Aorta (tissue), 5 donors: Measurements from ENCODE around the gene TM2D3. TPM values are rescaled to one million over a fixed set of nuclear protein-coding genes. Genes with fewer than 3 reads are reported as not detected.
"Not testable (repeated sequence)": the region's sequence is repeated elsewhere in the genome, so short reads cannot be mapped to it uniquely, and the experiment has no call there.

ENCODE experiments used
- ATAC-seq: fragments of 200-7000 bp; cut with Tn5 transposase; one replicate; pipeline ENCODE4 v1.9.1; 2022; ENCODE audit warnings: moderate library complexity; ENCODE audit not compliant: low FRiP score
- DNase-seq, 2 donors: peaks; one replicate each; pipeline ENCODE4 v3.0.0-alpha.2; 2020
- H3K27ac ChIP-seq, 2 donors: one replicate each; pipeline ENCODE4 v1.5.1; 2013; ENCODE audit warnings: low read length in 2 of 2, mild to moderate bottlenecking in 2 of 2, moderate library complexity in 2 of 2, control low read depth in 1 of 2, inconsistent platforms in 1 of 2, low read depth in 1 of 2
- H3K27me3 ChIP-seq, 2 donors: one replicate each; pipeline ENCODE4 v1.6.1; 2013; ENCODE audit warnings: control low read depth in 1 of 2, low read length in 1 of 2, mild to moderate bottlenecking in 1 of 2, moderate library complexity in 1 of 2; ENCODE audit not compliant: insufficient read depth in 2 of 2, control insufficient read depth in 1 of 2
- H3K36me3 ChIP-seq, 2 donors: one replicate each; pipeline ENCODE4 v1.6.1; 2013; ENCODE audit warnings: control low read depth in 1 of 2, low read length in 1 of 2, mild to moderate bottlenecking in 1 of 2; ENCODE audit not compliant: insufficient read depth in 2 of 2, control insufficient read depth in 1 of 2
- H3K4me1 ChIP-seq, 2 donors: one replicate each; pipeline ENCODE4 v1.6.1; 2013; ENCODE audit warnings: low read length in 2 of 2, control low read depth in 1 of 2, mild to moderate bottlenecking in 1 of 2, moderate library complexity in 1 of 2; ENCODE audit not compliant: insufficient read depth in 2 of 2, control insufficient read depth in 1 of 2
- H3K4me3 ChIP-seq, 2 donors: one replicate each; pipeline ENCODE4 v1.5.1; 2013; ENCODE audit warnings: low read length in 2 of 2, control low read depth in 1 of 2, mild to moderate bottlenecking in 1 of 2
- H3K9me3 ChIP-seq: one replicate; pipeline ENCODE4 v1.6.1; 2013; ENCODE audit warnings: mild to moderate bottlenecking, low read length; ENCODE audit not compliant: control insufficient read depth
- WGBS, 2 donors: extraction: QIAGEN DNeasy Blood & Tissue Kit; methylation state at CpG; one replicate each; pipeline ENCODE4 v1.1.7; 2013; 5-methylcytosine and 5-hydroxymethylcytosine counted together
- intact Hi-C, 2 donors: fragments of 100-400 bp; cut with DNase I; formaldehyde crosslinking; loops; one replicate each; pipeline versions ENCODE4 v1.14.2 to v1.15.0; 2022
- polyA plus RNA-seq, 2 donors: library from polyadenylated mRNA; stranded (reverse); fragments of 200-250 nt; gene quantifications; one replicate each; pipeline ENCODE4 v1.2.3, GENCODE V29; 2013
- total RNA-seq, 2 donors: library from RNA; stranded (reverse); fragmentation: NEBNext Ultra II Directional; extraction: Animal tissue kit (Norgen Biotek cat#: 25700); gene quantifications; one replicate each; pipeline ENCODE4 v1.2.1, GENCODE V29; 2021
- donor health status: healthy with polysubstance abuse.
- donor health status: Bipolar disorder and iron deficiency.
- donor health status: DM: no; HTN: no; CAD: no.
- donor health status: DM: no; HTN: no; CAD: no.
- donor health status: DM: yes; HTN: yes; CAD: no.

The TM2D3 gene
- total and polyA plus RNA-seq, 4 donors, result 26.8 to 64.1 (median 52.7) TPM

- ATAC-seq (no peak), DNase-seq (no peak)
- H3K27me3 ChIP-seq, result no peaks in the 10 kb centered on the region
- intact Hi-C loops, result no loop called here
- H3K4me1 ChIP-seq, result no peaks in the 10 kb centered on the region
- no peak overlapping the region for H3K4me3 ChIP-seq
- H3K9me3 ChIP-seq, result no peaks in the 10 kb centered on the region
- 84 to 88% methylated on average over 3 of the region's 3 CpGs for WGBS, 2 donors
- peaks cover 3 to 9% of the 10 kb centered on the region in 2 donors for H3K36me3 ChIP-seq
- H3K27ac ChIP-seq, result no peak overlapping the region
Measured at GRCh38 chr15:101637919-101638318, 14.3 kb downstream of the TM2D3 start.

- H3K27ac ChIP-seq, result no peak overlapping the region
- ATAC-seq, result no peak
- H3K4me3 ChIP-seq, result no peak overlapping the region
- intact Hi-C loops, result no loop called here
- no peaks in the 10 kb centered on the region for H3K9me3 ChIP-seq
- peaks cover 3 to 8% of the 10 kb centered on the region in 2 donors for H3K36me3 ChIP-seq
- no peaks in the 10 kb centered on the region for H3K27me3 ChIP-seq
- H3K4me1 ChIP-seq, result no peaks in the 10 kb centered on the region
- DNase-seq, result no peak
- WGBS, 2 donors, result 72 to 75% methylated on average over 6 of the region's 6 CpGs
Measured at GRCh38 chr15:101637516-101637915, 14.7 kb downstream of the TM2D3 start.

- H3K4me1 ChIP-seq, result no peaks in the 10 kb centered on the region
- no peak for ATAC-seq
- intact Hi-C loops, result no loop called here
- H3K27ac ChIP-seq, result no peak overlapping the region
- H3K27me3 ChIP-seq, result no peaks in the 10 kb centered on the region
- H3K36me3 ChIP-seq, result peaks cover 0 to 7% of the 10 kb centered on the region in 2 donors
- DNase-seq, result no peak
- H3K9me3 ChIP-seq, result no peaks in the 10 kb centered on the region
- H3K4me3 ChIP-seq, result no peak overlapping the region
- WGBS, 2 donors, result 84% methylated on average over 3 of the region's 3 CpGs
Measured at GRCh38 chr15:101637038-101637437, 15.1 kb downstream of the TM2D3 start.

GRCh38 chr15:101635944-101636727 is 16.0 kb downstream of the TM2D3 start:
- intact Hi-C loops, result no loop called here
- H3K4me3 ChIP-seq, result no peak overlapping the region
- ATAC-seq (no peak), DNase-seq (no peak)
- 77 to 78% methylated on average over 7 of the region's 7 CpGs for WGBS, 2 donors
- no peaks in the 10 kb centered on the region for H3K9me3 ChIP-seq
- no peaks in the 10 kb centered on the region for H3K4me1 ChIP-seq
- H3K27ac ChIP-seq, result no peak overlapping the region
- H3K36me3 ChIP-seq, result peaks cover 0 to 7% of the 10 kb centered on the region in 2 donors
- H3K27me3 ChIP-seq, result no peaks in the 10 kb centered on the region

GRCh38 chr15:101633356-101633755 is 18.8 kb downstream of the TM2D3 start:
- Histone ChIP-seq H3K36me3 (peaks cover 0 to 4% of the 10 kb centered on the region in 2 donors), H3K9me3 (no peaks in the 10 kb centered on the region), H3K4me1 (no peaks in the 10 kb centered on the region), H3K27ac (no peak overlapping the region), H3K4me3 (no peak overlapping the region), H3K27me3 (no peaks in the 10 kb centered on the region)
- WGBS, 2 donors, result 92 to 97% methylated on average over 3 of the region's 3 CpGs
- no peak for ATAC-seq
- intact Hi-C loops, result no loop called here
- DNase-seq, result no peak

GRCh38 chr15:101626729-101627128 is 25.5 kb downstream of the TM2D3 start:
- H3K4me3 ChIP-seq, H3K27ac ChIP-seq, H3K9me3 ChIP-seq, DNase-seq, H3K36me3 ChIP-seq, ATAC-seq, H3K4me1 ChIP-seq, H3K27me3 ChIP-seq, intact Hi-C loops: not testable (repeated sequence)
- 92 to 100% methylated on average over 1 to 15 of the region's 15 CpGs for WGBS, 2 donors

- Histone ChIP-seq H3K4me1 (no peaks in the 10 kb centered on the region), H3K4me3 (no peak overlapping the region), H3K9me3 (no peaks in the 10 kb centered on the region), H3K36me3 (no peaks in the 10 kb centered on the region), H3K27me3 (no peaks in the 10 kb centered on the region), H3K27ac (no peak overlapping the region)
- DNase-seq (no peak), ATAC-seq (no peak)
- intact Hi-C loops, result no loop called here
- 90 to 96% methylated on average over 1 of the region's 1 CpG for WGBS, 2 donors
Measured at GRCh38 chr15:101625980-101626379, 26.2 kb downstream of the TM2D3 start.

GRCh38 chr15:101625184-101625583 is 27.0 kb downstream of the TM2D3 start:
- ATAC-seq (no peak), DNase-seq (no peak)
- Histone ChIP-seq H3K4me1 (no peaks in the 10 kb centered on the region), H3K9me3 (no peaks in the 10 kb centered on the region), H3K27me3 (no peaks in the 10 kb centered on the region), H3K27ac (no peak overlapping the region), H3K4me3 (no peak overlapping the region), H3K36me3 (no peaks in the 10 kb centered on the region)
- intact Hi-C loops, result no loop called here
- 95 to 100% methylated on average over 1 of the region's 1 CpG for WGBS, 2 donors
